ENCODE data around the gene HLCS.

The HLCS gene

GRCh38 chr21:36728371-36729111, 237.9 kb downstream of the HLCS start:
- DNase-seq (ENCODE audit: low read depth in 1 of 2, low spot score in 1 of 2): no peak

DNA sequence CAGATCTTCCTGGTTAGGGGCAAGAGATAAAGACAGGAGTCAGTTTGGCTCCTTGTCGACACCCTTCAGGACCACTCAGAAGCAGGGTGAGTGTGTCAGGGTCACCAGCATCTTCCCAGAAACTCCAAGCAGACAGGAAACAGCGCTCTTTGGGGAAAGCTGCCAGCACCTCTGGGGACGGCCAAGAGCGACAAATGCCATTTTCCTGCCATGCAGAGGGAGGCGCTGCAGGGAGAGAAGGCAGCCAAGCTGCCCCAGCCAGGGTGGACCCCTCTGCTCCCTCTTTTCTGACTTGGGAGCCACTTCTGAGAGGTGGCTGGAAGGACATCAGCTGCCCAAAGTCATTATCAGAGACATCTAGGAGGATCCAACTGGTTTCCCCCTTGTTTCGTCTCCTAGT, 238.6 kb downstream of the HLCS start:
- DNase-seq (ENCODE audit: low read depth in 1 of 2, low spot score in 1 of 2): no peak

GRCh38 chr21:36725793-36726386, 240.6 kb downstream of the HLCS start:
- DNase-seq (ENCODE audit: low read depth in 1 of 2, low spot score in 1 of 2): no peak

DNA sequence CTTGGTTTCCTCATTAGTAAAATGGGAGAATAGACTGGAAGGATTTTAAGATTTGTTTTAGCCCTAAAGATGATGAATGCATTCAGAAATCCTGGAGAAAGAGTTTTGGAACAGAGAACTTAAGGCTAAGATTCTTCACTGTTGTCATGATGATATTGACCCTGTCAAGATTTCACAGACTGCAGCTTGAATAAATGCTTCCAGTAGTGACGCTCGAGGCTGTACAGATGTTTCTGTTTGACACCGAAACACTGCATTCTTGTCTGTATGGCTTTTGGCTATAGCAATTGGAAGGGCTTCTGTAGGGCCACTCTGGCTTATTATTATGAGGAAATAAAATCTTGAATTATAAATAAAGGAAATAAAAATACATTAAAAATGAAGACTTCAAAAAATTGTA, 241.8 kb downstream of the HLCS start:
- DNase-seq (ENCODE audit: low read depth in 1 of 2, low spot score in 1 of 2): no peak

GRCh38 chr21:36723371-36723881, 243.0 kb downstream of the HLCS start:
- no peak for DNase-seq (ENCODE audit: low read depth in 1 of 2, low spot score in 1 of 2)

- no peak for DNase-seq (ENCODE audit: low read depth in 1 of 2, low spot score in 1 of 2)
These were observed 243.8 kb downstream of the HLCS start for GRCh38 chr21:36722370-36723368.

DNA sequence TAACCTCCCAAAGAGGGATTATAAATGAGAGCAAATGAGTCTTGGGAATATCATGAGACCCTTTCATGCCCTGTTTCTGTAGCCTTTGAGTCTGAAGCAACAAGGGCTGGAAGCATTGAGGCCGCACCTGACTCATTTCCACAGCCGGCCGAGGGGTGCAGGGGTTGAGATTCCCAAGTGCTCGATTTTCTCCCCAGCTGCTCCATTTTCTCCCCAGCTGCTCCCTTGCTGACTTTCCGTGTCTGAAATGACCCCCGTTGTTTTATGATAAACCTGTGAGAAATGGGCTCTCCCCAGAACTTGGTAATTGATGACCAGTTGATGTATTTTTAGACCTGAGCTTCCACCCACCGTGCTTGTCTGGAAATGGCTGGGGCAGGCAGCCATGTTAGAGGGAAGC, 244.7 kb downstream of the HLCS start:
- no peak for DNase-seq (ENCODE audit: low read depth in 1 of 2, low spot score in 1 of 2)

DNA sequence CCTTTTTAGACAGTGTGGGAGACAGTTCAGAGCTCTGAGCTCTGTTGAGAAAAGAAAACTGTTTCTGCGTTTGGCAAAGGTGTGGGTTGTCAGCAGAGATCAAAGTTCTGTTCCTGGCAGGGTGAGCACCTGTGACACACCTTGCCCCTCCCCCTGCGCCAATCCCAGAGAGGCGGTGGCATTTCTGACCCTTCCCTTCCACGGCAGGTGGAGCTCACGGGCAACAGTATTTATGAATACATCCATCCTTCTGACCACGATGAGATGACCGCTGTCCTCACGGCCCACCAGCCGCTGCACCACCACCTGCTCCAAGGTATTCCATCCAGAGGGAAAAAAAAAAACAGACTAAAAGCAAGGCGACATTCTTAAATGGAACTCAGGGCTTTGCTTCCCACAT, 246.9 kb downstream of the HLCS start:
- DNase-seq (ENCODE audit: low read depth in 1 of 2, low spot score in 1 of 2): no peak

DNA sequence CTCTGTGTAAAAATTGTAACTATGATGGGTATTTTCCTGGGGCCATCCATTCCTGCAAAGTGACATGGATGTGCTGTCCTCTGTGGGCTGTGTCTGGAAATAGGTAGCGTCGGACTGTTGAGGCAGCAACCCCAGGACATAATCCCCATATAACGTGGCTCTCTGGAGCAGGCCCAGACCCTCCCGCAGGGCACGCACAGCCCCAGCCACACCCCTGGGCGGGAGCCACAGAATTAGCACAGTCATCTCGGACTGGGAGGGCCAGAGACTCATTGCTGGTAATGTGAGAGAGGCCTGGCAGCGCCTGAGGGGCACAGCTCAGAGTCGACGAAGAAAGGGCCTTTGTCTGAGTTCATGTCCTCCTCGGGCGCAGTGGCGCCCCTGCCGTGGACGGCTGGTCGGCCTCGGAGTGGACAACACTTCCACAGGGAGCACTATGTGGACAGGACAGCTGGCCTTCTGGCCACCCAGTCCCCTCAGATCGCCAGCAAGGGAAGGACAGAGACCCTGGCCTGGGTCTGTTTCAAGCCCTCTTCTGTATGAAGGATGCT, 247.4 kb downstream of the HLCS start:
- DNase-seq (ENCODE audit: low read depth in 1 of 2, low spot score in 1 of 2): no peak

DNA sequence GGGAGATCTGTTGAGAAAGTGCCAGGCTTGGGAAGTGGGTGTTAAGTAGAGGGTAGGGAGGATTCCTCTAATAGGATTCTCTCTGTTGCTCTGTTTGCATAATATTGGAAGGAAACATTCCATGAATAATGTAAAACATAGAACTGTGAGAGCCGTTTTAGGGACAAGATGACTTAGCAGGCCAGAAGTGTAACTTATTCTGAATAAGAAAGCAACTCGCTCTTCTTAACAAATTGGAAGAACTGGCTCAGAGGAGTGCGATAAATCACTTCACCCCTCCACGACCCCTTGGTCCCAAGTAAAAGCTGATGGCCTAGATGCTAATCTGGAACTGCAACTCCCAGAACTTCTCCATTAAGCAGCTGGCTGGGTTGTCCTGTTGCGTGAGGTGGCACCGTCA, 248.5 kb downstream of the HLCS start:
- DNase-seq (ENCODE audit: low read depth in 1 of 2, low spot score in 1 of 2): no peak

DNA sequence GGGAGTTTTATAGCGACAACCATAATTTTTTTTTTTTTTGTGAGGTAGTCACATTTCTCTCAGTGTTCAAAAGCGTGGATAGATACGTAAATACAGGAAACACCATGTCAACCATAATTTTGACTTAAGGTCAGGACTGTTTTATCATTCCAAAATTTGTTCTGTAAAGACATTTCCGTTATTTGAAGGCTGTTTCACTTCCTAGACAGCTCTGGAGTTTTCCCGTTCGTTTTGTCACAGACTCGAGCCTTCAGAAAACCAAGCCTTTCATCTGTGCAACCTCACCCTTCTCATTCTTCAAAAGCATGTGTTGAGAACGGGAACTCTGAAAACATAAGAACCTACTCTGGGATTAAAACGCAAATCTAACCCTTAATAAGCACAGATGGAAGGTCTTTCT, 249.6 kb downstream of the HLCS start:
- no peak for DNase-seq (ENCODE audit: low read depth in 1 of 2, low spot score in 1 of 2)

DNA sequence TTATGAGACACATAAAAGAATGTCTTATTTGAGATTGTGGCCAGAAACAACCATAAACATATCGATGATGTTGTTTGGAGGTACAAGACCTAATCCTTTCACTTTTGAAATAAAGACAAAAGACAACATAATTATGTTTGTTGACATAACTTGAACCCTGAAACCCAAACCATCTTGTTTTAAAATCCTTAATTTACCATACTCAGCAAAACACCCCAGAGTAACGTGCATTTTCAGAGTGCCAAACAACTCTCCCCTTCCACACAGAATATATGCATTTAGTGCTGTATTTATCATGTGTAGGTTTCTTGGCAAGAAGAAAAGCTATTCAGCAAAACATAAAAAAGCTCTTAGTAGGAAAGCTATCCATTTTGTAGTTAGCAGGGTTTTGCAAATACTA, 250.1 kb downstream of the HLCS start:
- no peak for DNase-seq (ENCODE audit: low read depth in 1 of 2, low spot score in 1 of 2)

GRCh38 chr21:36713746-36714145, 252.7 kb downstream of the HLCS start:
- DNase-seq (ENCODE audit: low read depth in 1 of 2, low spot score in 1 of 2): no peak

GRCh38 chr21:36710729-36711048, 255.8 kb downstream of the HLCS start:
- no peak for DNase-seq (ENCODE audit: low read depth in 1 of 2, low spot score in 1 of 2)

DNA sequence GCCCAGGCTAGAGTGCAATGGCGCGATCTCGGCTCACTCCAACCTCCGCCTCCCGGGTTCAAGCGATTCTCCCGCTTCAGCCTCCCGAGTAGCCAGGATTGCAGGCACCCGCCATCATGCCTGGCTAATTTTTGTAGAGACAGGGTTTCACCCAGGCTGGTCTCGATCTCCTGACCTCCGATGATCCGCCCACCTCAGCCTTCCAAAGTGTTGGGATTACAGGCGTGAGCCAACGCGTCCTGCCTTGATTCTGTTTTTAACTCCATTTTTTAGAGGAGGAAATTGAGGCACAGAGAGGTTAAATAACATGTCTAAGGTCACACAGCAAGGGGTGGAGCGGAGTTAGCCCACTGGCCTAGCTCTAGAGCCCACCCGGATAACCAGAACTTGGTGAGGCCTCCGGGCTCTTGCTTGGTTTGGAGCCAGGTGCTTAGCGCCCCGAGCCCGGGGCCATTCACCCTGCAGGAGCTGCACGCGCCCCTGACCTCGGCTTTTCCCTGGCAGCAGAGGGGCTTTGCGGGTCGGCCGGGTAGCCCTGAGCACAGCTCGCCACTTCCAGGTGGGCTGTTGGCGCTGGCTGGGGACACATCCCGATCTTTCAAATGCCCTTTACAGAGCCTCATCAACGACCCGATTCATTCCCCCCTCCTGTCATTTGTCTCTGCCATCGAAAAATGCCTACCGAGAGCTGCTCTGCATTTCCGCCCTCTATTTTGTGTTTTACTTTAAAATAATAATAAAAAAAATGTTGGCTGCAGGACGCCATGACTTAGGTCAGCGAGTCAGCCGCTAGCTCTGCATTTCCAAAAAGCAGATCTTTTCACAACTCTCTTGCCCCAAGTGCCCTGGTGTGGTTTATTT, 256.4 kb downstream of the HLCS start:
- no peak for DNase-seq (ENCODE audit: low read depth in 1 of 2, low spot score in 1 of 2)

GRCh38 chr21:36709030-36709867, 257.2 kb downstream of the HLCS start:
- no peak for DNase-seq (ENCODE audit: low read depth in 1 of 2, low spot score in 1 of 2)

DNA sequence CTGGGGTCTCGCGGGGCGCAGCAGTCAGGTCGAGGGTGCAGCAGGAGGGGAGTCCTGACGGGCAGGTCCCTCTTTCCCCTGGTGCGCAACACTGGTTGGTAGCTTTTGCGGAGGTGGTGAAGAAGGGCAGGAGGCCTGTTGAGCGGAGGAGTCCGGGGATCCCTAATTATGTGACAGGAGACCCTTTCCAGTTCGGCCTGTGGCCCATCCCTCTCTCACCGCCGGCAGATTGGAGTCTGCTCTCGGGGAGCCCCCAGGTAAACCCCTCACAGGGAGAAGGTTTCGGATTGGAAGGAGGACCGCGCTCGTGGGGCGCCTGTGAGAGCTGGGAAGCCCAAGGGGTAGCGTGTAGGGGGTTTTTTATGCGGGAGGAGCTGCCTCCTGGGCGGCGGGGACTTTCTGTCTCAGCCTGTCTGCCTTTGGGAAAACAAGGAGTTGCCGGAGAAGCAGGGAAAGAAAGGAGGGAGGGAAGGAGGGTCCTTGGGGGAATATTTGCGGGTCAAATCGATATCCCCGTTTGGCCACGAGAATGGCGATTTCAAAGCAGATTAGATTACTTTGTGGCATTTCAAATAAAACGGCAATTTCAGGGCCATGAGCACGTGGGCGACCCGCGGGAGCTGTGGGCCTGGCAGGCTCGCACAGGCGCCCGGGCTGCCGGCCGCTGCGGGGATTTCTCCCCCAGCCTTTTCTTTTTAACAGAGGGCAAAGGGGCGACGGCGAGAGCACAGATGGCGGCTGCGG, 258.0 kb downstream of the HLCS start:
- DNase-seq (ENCODE audit: low read depth in 1 of 2, low spot score in 1 of 2): no peak

DNA sequence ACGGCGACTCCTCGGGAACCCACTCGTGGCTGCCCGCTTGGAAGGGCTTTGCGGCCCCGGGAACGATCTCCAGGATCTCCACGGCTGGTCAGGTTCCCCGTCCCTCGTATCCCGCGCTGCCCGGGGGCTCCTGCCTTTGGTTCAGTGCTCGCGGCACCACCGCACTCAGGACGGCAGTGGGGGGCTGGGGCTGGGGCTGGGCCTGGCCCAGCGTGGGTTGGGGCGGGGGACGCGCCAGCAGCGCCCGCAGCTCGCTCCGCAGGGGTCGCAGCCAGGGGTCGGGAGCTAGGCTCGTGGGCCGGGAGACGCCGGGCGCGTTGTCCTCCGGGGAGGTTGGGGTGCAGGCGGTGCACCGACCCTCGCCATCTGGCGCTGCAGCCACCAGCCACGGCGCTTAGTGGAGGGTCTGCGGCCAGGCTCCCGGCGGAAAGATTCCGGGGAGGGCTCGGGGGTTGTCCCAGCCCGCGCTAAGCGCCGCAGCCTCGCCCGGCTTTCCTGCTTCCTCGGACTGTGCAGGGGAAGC, 258.6 kb downstream of the HLCS start:
- DNase-seq (ENCODE audit: low read depth in 1 of 2, low spot score in 1 of 2): no peak
